GM18951 (cell line): Measurements from ENCODE around the gene RPS6KA2.

Experiments used
- POLR2A ChIP-seq: IDR thresholded peaks from 4 replicates; pipeline ENCODE4 v1.6.1; 2011; ENCODE audit warnings: mild to moderate bottlenecking; ENCODE audit not compliant: insufficient read length, insufficient read depth; ENCODE audit errors: extremely low read depth
- in situ Hi-C: fragments of 300-500 bp; cut with MboI; formaldehyde crosslinking; loops from one replicate; pipeline ENCODE4 v1.12.0; 2022; ENCODE audit warnings: low sequenced_read_pairs, mixed read lengths, inconsistent platforms; ENCODE audit not compliant: unreplicated experiment

RPS6KA2 gene

DNA sequence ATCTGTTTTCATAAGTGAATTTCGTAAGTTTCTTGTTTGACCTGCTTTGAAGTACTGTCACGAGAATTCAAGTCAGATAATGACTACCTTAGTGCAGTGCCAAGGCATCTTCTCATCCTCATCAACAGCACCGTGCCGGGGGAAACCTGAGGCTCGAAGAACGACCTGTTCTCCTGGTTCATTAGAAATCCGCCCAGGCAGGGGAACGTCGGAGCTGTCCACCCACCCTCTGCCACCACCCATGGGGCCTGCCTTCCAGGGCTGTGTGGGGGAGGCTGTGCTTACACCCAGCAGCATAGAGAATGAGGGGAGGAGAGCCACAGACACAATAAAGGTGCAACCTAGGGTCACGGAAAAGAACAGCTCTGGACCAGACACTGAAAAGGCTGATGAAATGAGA lies 142.2 kb downstream of the RPS6KA2 start:
- in situ Hi-C loops: no loop called here
- no peak for TF ChIP-seq POLR2A

DNA sequence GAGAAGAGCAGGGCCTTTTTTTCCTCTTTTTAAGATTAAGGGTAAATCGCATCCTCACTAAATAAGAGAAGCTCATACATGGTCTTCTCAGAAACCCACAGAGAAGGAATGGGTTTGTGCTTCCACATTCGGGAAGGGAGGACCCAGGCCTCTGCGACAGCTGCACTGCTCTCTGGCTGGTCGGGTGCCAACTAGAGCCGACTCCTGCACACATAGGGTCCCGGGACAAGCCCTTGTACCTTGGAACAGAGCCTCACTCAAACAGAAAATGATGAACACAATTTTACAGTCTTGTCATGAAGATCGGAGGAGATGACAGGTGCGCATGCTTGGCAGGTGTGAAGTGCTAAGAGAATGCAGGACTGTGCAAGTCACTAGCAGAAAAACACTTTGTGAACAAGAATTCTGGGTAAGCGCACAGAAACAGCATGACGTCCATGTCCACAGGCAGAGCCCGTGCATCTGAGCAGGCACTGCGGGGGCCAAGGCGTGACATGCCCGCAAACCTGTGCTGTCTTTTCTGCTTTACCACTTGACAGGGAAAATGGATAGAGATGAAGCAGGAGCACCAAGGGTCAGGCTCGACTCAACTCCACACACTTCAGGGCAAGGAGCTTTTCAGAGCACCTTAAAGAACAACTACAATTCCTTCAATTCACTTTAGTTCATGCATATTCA lies 143.3 kb downstream of the RPS6KA2 start:
- TF ChIP-seq POLR2A: no peak
- in situ Hi-C loops: no loop called here

DNA sequence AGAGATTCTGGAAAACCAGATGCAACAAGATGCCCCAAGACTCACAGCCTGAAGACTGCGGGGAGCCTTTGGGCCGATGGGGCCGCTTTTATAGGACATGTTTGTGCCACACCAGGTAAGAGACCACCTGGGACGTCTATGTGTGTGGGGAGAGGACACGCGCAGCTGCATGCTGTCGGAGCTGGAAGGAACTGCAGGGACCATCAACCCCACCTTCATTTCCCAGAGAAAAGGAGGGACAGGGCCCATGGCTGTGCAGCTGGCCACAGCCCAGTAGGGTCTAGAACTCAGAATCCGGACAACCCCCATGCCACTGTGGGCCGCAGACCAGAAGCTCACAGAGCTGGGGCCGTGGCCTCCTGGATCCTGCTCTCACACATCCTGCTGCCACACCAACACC lies 144.0 kb downstream of the RPS6KA2 start:
- in situ Hi-C loops: no loop called here

DNA sequence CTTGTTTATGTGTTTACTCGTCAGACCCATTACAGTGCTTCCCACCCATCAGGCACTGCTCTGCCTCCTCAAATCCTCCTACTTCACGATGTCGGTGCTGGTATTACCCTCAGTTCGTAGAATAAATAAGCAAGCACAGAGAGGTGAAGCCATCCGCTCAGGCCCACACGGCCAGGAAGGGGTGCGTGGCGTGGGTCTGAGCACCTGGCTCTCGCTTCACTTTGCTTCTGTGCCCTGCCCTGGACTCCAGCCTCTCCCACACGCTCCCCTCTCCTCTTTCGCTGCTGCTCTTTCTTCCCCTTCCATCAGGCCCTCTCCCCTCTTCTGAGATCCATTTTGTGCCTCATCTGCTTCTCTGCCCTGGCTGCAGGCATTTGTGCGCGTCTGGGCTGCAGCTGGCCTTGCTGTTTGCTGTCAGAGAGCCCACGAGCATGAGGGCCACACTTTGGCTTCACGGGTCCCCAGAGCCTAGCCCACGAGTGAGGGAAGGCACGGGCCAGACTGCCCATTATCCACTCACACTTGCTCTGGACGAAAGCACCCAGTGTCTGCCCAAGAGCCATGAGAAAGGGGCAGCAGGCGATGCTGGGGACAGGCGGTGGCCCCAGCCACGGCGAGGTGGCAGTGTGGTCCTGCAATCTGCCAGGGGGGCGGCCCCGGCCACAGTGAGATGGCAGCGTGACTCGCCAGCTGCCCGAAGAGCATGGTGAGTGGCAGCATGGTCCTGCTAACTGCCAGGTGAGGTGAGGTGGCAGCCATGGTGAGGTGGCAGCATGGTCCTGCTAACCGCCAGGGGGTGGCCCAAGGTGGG lies 148.1 kb downstream of the RPS6KA2 start:
- no peak for TF ChIP-seq POLR2A
- in situ Hi-C loops: no loop called here

More for the DNA sequence above, 144.0 kb downstream of the RPS6KA2 start:
- no peak for TF ChIP-seq POLR2A

DNA sequence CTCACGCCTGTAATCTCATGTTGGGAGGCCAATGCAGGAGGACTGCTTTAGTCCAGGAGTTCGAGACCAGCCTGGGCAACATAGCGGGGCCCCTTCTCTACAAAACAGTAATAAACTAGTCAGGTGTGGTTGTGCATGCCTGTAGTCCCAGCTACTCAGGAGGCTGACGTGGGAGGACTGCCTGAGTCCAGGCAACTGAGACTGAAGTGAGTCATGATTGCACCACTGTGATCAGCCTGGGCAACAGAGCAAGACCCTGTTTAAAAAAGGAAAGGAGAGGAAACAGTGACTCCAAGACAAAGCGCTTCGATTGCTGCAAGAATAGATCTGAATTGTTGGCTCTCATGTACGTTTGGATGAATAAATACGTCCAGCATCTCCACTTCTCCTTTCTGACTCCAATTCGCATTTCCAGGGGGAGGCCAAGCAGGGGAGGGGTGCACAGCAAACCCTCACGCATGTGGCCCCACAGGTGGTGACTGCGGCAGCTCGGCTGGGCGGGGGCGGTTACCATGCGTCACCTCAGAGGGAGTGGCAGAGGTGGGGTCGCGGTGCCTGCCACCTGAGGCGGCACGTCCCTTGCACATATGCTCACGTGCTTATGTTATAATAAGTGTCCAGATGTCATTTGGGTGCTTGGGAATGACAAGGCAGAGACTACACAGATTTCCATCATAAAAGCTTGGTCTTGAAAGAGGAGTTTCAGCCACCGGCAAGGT lies 149.2 kb downstream of the RPS6KA2 start:
- in situ Hi-C loops: no loop called here
- no peak for TF ChIP-seq POLR2A

DNA sequence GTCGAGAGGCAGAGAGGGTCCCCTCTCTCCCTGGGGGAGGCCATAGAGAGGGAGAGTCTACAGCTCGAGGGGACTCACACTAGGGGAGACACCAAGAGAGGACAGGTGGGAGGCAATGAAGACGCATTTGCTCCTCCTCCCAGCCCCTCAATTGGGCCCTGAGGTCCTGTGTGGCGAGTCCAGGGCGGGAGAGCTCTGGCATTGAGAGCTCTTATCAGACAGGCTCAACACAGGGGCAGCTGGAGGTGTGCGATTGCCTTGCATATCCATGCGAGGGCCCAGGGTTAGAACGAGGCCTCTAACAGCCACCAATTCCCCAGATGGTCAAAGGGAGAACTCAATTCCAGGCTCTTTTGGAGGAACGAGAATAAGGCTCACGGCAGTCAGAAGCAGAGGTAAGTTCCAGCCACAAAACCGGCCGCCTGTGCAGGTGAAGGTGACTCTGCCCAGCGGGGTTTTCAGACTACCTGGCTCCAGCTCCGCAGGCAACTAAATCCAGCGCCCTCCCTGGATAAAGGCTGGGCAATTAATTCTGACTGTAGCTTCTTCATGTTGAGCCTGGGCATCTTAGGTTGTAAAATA lies 150.3 kb downstream of the RPS6KA2 start:
- no peak for TF ChIP-seq POLR2A
- in situ Hi-C loops: no loop called here

DNA sequence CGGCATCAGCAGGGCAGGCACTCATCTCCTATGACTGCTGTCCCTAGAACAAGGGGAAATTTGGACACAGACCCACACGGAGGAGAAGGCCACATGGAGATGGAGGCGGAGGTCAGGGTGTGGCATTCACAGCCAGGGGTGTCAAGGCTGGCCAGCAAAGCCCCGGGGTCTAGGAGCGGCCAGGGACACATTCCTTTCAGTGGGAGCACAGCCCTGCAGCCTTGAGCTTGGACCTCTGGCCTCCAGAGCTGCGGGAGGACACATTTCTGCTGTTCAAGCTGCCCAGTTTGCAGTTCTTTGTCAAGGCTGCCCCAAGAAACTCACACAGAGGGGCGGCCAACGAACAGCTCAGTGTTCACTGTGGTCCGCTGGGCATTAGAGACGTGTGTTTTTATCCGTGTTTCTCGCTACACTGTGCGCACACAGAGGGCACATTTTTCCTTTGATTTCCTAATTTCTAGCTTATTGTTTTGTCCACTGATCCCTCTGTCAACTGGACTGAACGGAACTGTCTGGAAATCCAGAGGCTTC lies 150.9 kb downstream of the RPS6KA2 start:
- TF ChIP-seq POLR2A: no peak
- in situ Hi-C loops: no loop called here

DNA sequence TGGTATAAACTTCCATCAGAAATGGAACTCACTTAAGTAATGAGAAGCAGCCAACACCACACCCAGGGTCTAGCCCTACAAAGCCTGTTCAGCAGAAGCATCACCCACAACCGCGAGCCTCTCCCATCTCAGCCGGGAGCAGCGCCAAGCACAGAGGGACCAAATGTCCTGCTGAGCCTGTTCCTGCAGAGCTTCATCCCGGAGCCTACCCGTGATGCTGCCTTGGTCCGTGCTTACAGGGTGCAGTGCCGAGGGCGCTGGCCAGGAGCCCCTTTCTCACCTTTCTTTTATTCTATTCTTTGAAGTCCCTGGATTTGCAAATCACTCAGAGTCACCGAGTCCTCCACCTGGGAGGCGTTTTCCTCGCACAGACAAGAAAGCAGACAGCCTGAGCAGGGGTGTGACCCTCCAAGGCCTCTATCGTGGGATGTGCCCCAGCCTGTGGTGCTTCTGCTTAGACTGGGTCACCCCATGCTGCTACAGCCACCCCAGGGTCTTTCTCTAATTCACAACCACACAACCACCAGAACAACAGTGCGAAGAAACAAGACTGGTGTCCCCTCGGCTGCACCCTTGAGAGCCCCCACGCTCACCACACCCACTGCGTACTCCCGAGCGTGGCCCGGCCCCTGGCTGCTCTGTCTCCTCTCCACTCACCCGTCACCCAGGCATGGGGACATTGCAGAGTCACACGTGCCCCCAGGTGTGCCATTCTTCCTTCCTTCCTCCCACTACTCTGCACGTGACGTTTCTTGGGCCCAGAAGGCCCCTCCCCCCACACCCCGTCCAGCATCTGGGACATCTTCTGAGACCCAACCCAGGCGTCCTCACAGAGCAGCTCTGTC lies 152.1 kb downstream of the RPS6KA2 start:
- TF ChIP-seq POLR2A: no peak
- in situ Hi-C loops: no loop called here

DNA sequence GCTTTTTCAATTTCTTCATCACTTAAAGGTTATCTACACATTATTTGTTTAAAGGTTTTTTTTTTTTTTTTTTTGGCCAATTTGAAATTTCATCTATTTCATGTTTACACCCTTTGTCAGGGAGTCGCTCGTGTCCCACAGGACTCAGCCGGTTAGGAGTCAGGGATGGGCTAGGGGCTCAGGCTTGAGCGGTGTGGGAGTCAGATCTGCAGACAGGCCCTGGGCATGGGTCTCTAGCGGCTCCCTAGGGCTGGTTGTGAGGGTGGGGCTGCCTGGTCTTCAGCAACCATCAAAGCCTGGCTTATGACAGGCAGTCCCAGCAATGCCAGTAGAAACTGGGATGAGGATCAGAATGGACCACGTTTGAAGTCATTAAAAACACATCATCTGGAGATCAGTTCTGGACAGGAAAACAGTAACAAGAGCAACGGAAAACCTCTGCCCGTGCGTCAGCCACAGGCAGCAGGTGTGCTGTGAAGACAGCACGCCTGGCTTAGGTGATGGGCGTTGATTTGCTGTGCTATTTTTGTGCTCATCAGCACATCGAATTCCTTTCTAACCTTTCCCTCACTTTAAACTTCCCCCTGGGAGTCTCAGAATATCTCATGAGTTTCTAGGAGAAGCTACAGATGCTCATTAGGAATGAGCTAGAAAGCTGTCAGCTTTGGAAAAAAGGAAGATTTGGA lies 153.0 kb downstream of the RPS6KA2 start:
- no peak for TF ChIP-seq POLR2A
- in situ Hi-C loops: no loop called here

DNA sequence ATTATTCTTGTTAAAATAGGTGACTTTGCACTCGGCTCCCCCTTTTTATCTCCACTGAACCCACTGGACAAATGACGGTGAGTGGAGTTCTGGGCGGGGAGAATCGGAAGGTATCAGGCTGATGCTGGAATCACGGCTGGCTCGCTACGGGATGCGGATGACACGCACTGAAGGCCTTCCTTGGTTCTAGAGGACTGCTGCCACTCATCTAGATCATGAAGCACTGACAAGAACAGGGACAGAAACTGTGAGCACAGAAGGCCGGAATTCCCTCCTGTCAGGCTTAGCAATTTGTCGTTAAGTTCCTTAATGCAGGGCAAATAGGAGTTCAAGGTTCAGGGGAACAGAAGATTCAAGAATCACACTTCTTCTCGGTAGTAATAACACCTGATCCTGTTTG lies 154.4 kb downstream of the RPS6KA2 start:
- in situ Hi-C loops: no loop called here
- no peak for TF ChIP-seq POLR2A

DNA sequence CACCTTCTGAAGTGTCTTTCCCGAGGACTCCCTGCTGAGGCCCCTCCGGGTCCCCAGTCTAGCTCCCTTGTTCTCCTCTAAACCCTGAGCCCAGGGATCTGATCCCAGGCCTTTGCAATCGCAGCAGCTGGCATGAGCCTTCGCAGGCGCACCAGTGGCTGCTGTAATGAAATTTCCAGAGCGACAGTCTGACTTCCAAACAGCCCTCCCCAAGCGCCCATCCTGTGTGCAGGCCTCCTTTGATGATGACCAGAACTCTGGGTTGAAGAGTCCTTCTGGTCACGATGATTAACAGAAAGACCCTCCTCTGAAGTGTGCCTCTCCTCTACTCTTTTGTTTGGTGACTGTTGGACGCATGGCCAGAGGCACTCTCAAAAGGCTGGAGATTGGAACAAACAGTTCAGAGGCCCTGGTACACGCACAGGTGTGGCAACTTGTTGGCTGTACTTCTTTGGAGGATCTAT lies 155.2 kb downstream of the RPS6KA2 start:
- in situ Hi-C loops: no loop called here
- TF ChIP-seq POLR2A: no peak
